SIG-M5 treated with dmso at 0.1 percent for 504 hours (cell line): Measurements from ENCODE around the gene FRMD5.

Experiments
- DNase-seq: peaks from one replicate; lab custom pipeline; 2025; ENCODE audit not compliant: unreplicated experiment; lab: John Stamatoyannopoulos, UW

Gene FRMD5

DNA sequence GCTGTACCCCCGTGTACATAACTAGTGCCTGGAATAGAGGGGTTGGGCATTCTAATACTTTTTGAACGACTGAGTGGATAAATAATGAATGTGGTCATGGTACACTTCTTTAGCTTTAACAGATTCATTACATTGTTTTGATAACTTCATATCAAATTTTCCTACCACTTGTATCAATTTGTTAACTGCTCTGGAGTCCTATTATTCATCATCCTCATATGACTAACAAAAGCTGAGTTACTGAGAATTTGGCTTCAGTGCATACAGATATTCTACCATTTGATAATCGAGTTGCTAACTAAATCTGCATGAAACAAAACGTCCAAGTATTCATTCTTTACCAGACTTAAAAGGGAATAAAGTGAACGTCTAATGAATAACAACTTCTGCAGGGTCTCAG lies 31.7 kb downstream of the FRMD5 start:
- DNase-seq: no peak

DNA sequence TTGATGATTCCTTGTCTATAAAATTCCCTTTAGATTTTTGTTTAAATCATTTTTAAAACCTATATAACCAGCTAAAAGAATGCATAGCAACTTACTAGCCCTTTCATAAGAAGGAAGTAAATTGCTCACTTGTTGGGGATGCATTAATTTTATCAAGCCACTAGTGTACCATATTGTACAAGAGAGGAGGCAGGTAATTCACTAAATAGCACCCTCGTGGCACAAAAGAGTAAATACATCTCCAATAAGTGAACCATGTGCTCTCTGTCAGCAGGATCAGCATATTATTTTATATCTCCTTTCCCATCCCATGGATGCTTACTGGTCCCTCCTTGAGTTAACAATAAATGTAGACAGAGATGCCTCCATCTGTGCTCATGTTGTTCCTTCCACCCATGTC lies 34.3 kb downstream of the FRMD5 start:
- no peak for DNase-seq

DNA sequence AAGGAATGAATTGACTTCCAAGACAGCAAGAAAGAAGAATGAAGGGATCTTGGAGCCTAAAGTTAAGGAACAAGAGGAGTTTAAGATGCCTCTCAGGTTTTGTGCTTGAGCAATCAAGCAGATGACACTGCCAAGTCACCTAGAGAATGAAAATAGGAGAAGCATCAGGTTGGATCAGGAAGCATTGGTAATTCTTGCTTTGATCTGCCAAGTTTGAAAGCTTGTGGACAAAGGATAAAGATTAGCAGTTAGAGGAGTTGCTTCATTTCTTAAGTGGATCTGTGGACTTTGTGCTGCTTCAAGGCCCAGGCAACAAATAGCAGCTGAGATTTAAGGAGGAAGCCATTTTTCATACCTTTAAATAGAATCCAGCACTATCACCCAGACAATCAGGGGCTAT lies 35.6 kb downstream of the FRMD5 start:
- no peak for DNase-seq

DNA sequence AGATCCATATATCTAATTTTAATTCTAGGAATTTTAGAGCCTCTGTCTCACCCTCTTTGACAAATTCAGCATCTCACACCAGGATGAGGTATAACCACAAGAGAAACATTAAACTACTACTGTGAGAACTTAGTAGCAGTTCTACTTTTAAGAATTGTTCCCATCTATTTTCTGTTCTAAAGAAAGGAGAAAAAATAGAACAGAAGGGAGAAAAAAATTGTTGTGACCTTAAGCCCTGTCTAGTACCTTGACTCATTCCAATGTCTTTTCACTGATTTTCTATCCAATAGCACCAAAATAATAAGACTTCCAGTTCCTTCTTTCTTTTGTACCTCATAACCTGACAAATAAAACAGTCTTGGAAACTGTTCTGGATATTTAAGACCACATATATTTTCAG lies 37.0 kb downstream of the FRMD5 start:
- DNase-seq: no peak

DNA sequence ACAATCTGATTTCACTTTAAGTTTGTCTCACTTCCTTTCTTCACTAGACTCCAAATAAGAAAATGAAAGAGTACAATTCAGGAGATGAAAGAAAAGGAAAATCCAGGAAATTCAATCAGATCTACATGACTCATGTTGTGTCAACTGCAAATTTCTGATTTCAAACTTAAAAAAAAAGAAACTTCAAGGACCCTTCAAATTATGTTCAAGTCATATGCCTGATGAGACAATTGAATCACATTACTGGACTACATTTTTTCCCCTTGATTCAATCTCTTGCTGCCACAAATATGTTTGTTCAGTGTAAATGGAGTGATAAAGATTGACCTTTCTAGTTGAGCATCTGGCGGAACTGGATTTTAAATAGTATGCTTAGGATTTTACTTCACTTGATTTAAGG lies 37.4 kb downstream of the FRMD5 start:
- DNase-seq: peak; percentile 2

DNA sequence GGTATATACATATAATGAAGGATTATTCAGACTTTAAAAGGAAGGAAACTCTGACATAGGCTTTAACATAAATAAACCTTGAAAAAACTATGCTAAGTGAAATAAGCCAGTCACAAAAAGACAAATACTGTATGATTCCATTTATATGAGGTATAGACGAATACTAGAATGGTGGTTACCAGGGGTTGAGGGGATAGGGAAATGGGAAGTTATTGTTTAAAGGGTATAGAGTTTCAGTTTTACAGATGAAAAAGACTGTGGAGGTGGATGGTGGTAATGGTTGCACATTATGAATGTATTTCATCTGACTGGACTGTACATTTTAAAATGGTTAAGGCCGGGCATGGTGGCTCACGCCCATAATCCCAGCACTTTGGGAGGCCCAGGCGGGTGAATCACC lies 41.7 kb downstream of the FRMD5 start:
- no peak for DNase-seq

DNA sequence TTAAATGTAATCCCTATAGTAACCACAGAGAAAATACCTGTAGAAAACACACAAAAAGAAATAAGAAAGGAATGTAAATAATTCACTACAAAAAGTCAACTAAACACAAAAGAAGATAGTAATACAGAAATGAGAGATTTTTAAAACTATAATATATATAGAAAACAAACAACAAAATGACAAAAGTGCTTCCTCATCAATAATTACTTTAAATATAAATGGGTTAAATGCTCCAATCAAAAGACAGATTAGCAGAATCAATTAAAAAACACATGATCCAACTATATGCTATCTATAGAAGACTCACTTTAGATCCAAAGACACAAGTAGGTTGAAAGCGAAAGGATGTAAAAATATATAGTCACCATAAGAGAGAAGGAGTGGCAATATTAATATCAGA lies 45.8 kb downstream of the FRMD5 start:
- no peak for DNase-seq

DNA sequence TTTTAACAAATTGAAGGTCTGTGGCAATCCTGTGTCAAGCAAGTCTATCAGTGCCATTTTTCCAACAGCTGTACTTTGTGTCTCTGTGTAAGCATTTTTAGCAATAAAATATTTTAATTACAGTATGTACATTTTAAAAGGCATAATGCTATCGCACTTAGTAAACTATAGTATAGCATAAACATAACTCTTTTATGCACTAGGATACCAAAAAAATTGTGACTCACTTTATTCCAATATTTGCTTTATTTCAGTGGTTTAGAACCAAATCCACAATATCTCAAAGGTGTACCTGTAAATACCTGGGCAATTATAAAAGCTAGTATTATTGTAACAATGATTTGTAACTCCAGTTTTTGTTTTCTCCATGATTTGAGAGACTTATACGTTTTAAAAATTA lies 46.5 kb downstream of the FRMD5 start:
- DNase-seq: no peak

DNA sequence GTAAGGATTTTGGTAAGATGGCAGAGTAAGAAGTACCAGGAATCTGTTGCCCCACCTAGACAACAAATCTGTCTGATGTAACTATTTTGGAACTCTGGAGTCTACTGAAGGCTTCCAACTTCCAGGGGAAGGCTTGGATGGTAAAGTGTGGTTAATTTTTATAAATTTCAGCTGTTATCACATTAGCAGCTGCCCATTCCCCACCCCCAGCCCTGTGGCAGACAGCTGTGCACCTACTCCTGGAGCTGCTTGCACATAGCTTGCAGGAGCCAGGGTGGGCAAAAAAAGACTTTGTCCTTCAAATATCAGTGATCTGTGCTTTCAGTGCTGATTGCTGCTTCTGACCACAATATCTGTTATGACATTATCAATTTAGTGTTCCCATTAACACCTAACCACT lies 47.4 kb downstream of the FRMD5 start:
- DNase-seq: no peak

DNA sequence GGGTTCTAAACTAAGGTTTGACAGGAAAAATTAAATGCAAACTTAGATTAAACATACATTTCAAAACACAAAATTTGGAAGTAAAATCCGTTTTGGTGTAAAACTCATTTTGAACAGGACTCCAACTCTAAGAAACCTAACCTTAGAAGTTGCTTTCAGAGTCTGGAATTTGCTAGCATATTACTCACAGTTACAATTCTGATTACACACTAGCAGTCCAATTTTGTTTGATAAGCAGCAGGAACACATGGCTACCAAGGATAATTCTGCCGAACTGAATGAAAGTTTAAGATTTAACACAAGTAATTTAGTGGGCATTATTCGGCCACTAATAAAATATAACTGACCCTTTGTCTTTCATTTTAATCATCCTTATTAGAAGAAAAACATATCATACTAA lies 49.6 kb downstream of the FRMD5 start:
- DNase-seq: no peak

DNA sequence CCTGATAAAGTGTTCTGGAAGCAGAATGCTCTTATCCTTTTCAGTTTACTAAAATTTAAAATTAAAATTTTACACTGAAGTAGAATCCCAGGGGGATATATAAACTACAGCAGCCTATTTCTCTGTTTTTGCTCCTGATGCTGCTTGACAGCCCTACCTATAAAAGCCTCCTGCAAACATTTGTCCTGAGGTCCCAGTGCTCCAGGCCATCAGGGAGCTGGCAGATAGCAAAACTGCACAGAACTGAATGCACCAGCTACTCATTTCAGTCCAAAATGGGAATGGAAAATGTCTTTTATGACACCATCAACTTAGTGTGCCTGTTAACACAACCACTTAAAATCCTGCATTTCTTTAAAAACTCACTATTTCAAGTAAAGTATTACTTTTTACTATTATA lies 50.1 kb downstream of the FRMD5 start:
- no peak for DNase-seq

DNA sequence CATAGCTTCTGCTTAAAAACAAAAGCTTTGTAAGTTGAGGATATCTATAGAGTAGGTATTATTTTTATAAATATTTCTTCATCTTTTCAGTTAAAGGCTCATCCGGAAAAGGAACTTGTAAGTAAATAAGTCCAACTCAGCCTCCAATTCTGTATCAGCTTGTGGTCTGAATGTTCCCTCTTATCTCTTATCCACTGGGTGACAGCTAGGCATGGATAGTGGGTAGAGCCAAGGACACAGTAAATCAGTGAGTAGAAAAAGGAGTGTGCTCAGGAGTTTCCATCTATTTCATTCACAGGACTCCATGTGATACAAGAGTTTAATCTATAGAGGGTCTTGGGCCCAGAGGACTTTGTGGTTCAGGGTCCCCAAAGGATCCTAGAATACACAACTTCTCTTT lies 50.9 kb downstream of the FRMD5 start:
- no peak for DNase-seq

DNA sequence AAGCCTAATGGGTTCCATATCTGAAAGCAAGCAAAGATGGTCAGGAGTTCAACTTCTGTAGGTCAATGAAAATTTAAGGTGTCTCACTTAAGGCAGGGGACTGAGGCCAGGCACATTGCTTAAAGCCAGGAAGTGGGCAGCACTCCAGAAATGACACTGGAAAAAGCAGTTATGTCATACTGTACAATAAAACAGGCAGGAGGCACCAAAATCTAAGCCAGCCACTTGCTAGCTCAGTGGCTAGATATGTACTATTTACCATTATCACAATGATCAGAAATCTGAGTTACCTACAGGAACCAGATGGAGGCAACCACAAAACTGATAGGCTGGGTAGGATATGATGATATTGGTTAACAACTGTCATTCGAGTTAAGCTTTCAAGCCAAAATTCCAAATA lies 57.3 kb downstream of the FRMD5 start:
- DNase-seq: no peak

DNA sequence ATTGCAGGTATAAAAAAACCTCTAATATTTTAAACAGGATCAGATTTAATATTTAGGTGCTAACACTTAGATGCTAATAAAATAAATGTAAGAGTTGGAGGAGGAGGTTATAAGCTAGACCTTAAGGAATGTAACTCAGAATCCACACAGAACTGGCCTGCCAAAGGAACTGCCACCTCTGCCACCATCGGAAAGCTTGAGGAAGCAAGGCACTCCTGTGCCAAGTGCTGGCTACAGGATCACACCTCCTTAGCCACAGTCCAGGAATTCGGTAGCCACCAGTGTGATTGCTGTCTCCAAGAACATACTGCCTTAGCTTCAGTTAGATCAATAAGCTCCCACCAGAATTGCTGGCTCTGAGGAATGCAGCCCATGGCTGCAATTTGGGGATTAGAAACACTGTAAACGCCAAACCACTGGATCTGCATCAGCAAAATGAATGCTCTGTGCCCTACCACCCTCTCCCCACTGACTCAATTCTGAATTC lies 58.0 kb downstream of the FRMD5 start:
- no peak for DNase-seq

DNA sequence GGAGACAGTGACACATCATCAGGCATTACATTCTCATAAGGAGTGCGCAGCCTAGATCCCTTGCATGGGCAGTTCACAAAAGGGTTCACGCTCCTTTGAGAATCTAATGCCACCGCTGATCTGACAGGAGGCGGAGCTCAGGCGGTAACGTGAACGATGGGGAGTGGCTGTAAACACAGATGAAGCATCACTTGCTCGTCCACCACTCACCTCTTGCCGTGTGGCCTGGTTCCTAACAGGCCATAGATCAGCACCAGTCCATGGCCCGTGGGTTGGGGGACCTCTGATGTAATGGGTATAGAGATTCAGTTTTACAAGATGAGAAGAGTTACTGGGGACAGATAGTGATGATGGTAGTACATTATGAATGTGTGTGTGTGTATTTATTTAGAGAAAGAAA lies 63.0 kb downstream of the FRMD5 start:
- no peak for DNase-seq

DNA sequence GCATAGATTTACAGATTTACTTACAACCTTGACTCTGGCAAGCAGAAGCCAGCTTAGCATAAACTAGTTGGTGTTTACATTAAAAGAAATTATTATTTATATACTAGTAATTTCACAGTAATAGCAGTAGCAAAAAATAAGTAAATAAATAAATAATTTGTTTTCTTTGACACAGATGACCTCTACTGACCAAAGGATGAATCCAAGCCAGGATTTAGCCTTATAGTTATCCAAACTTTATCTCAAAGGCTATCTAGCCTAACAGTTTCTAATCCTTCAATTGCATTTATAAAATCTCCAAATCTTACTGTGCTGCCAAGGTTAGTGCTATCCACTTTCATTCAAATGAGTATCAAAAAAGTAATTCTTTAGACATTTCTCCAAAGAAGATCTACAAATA lies 64.3 kb downstream of the FRMD5 start:
- no peak for DNase-seq

DNA sequence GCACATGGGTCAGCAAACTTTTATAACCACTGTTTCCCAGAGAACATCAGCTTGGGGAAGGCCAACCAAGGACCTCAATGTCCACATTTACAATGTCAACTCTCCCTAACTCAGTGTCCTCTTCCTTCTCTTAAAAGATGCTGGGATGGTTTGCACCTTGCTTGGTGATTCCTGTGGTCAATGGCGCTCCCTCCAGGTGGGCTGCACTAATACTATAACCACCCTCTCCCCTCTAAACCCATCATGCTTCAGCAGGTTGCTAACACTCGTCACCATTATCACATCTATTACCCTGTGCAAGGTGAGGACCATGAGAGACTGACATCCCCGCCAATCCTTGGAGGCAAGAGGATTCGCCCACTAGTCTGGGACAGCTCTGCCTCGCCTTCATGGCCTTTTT lies 65.2 kb downstream of the FRMD5 start:
- DNase-seq: no peak

DNA sequence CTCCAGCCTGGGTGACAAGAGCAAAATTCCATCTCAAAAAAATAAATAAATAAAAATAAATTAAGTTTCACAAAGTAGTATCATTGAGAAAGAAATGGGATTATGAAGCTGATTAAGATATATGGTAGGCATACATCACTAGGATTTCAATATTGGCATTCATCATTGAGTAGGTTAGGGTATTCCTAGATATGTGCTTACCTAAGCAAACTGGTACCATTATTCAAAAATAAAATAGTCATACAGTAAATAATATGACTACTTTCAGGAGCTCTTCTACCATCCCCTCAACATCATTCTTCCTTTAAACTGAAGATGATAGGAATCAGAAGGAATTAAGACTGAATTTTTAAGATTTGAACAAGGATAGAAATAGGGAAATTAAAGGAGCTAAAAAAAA lies 66.6 kb downstream of the FRMD5 start:
- no peak for DNase-seq

DNA sequence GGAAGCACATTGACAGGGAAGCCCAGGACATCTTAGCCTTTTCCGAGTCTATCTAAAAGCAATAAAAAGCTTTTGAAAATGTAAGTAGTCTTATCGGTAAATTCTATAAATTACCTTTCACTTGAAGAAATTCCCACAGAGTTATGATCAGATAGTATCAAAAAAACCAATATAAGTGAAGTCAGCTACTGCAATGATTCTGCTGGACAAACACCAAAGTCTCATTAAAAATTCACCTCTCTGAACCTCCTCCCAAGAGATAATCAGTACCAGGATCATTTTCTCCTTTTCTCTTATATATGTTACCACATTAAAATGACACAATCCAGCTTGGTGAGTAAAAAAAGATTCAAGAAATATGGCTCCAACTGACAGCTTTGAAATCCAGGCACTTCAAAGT lies 69.2 kb downstream of the FRMD5 start:
- DNase-seq: no peak

DNA sequence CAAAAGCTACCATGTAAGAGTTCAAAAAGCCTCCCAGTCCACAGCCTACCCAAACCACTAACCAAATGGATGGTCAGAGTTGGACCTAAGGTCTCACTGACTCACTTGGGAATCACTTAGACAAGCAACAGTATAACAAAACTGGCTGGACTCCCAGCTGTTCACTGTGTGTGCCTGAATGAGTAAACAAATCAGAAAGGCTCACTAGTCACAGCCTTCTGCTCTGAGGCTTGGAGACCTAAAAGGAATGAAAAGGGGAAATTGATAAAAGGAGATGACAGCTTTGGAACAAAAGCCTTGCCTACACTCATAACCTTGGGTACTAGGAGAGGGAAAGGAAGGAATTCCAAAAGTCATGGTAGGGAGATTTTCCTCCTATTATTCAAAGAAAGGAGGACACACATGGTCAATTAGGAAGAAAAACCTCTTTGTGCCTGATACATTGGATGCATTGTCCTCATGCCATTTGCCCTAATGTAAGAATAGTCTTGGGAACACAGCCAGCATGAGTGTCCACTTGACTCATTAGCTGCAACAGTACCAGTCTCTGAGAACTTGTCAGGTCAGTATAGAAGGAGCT lies 92.3 kb downstream of the FRMD5 start:
- no peak for DNase-seq

DNA sequence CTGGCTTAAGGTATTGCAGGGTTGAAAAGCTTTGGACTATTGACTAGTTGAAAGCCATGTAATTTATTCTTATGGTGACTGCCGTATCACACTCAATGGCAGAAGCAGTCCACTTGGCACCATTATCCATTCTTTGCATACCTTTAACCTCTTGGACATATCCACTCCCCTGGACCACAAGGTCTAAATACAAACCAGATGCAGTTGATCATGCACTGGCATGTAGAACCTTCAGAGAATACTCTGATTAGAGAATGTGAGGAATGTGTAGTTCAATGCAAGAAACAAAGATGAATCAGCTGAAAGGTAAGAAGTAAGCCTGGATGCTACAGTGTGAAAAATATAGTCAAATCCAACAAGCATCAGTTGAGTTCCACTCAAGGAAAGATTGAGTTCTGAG lies 93.1 kb downstream of the FRMD5 start:
- DNase-seq: no peak

DNA sequence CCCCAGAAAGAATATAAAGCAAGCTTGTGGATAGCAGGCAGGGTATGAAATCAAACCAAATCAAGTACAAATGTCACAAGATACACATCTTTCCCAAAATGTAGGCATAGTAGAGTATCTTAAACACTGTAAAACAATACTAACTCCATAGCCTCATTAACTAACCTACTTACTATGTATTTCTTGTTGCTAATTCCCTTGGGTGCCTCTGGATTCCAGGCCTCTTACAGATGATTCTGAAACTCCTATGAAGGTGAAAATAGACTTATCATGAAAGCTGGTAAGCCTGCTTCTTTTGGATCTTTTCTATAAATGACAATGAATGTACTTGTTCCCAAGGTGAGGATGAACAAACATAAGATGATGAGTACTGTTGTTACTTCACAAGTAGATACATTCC lies 93.8 kb downstream of the FRMD5 start:
- DNase-seq: no peak

DNA sequence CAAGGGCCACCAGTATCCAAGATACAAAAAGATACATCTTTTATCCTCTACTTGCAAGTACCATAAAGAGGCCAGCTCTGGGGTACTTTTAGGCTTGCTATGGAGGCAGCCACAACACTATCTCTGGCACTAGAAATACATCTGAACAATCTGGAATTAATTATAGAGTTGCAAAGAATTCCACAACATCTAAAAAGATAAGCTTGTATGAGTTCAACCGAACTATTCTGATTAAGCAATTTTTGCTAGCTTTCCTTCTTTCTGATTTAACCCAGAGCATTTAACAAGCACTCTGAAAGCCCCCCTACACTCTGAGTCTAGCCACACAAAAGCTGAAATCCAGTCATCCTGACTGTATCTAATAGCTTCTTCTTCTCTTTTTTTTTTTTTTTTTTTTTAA lies 95.4 kb downstream of the FRMD5 start:
- DNase-seq: no peak

DNA sequence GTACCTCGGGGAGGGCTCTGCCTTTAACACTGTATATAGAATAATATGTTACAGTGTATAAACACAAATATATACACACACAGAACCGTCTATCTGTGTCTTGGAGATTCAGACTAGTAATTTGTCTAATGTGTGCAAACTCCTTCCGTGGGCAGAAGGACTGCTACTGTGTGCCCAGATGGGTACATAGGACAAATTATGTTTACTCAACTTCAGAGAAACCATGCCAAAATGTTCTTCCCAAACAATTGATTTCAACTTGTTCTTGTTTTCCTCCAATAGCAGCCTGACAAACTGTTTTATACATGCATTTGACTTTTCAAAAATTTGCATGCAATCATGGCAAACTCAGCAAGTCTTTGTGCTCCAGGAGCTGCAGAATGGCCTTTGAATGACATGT lies 97.5 kb downstream of the FRMD5 start:
- no peak for DNase-seq
